HCT116 (cell line): Measurements from ENCODE around the gene HCRTR1. TPM values are rescaled to one million over a fixed set of nuclear protein-coding genes. Genes with fewer than 3 reads are reported as not detected.

Experiments
- ATAC-seq: fragments of 200-7000 bp; cut with Tn5 transposase; 2 replicates; pipeline ENCODE4 v1.9.1; 2020; ENCODE audit warnings: mild to moderate bottlenecking, moderate library complexity
- BruUV-seq: library from RNA; stranded (reverse); fragments of 400-500 nt; replicated peaks from 2 replicates; lab custom pipeline; 2021; lab: Mats Ljungman, UMichigan
- CTCF ChIA-PET: fragments of 300-600 bp; sonication (Branson Sonifier 250); formaldehyde crosslinking; loops from one replicate; lab custom pipeline; 2021; ENCODE audit warnings: antibody characterized with exemption; lab: Charles Lee
- POLR2A ChIA-PET: fragments of 300-600, 350-600 bp; sonication (Branson Sonifier 250); formaldehyde crosslinking; loops from one replicate; lab custom pipeline; 2021; ENCODE audit warnings: antibody characterized with exemption; lab: Charles Lee
- RAD21 ChIA-PET, 2 experiments: fragments of 300-600 bp; sonication (Branson Sonifier 250); formaldehyde crosslinking; loops; one replicate each; lab custom pipeline; 2023; ENCODE audit warnings: low total read pairs in 2 of 2; ENCODE audit not compliant: uncharacterized antibody in 2 of 2, unreplicated experiment in 2 of 2, low non-redundant PET in 1 of 2; lab: Charles Lee
- DNase-seq: peaks from one replicate; pipeline ENCODE4 v3.0.0-alpha.2; 2010; ENCODE audit warnings: low read depth, low spot score
- H2AFZ ChIP-seq: fragments of 200-600 bp; shearing (Covaris generic), sonication (generic); 2 replicates; pipeline ENCODE4 v1.6.1; 2017; ENCODE audit warnings: low read depth, mixed run types, mixed read lengths, antibody characterized with exemption, low read length; ENCODE audit not compliant: poor library complexity, severe bottlenecking
- H3K27ac ChIP-seq: 2 replicates; pipeline ENCODE4 v1.5.1; 2012; ENCODE audit warnings: low read depth, low read length
- H3K27me3 ChIP-seq: fragments of 200-600 bp; sonication (generic); 2 replicates; pipeline ENCODE4 v1.6.1; 2016; ENCODE audit warnings: mixed run types, low read length, mixed read lengths; ENCODE audit not compliant: insufficient read depth
- H3K36me3 ChIP-seq, 2 experiments: fragments of 200-500 bp in 1 of 2; fragments of 200-600 bp in 1 of 2; sonication (Bioruptor generic) in 1 of 2; sonication (generic) in 1 of 2; 2 replicates each; pipeline versions ENCODE4 v1.5.1 to v1.6.1; 2014 to 2016; ENCODE audit warnings: low read length in 2 of 2, inconsistent platforms in 1 of 2, mixed read lengths in 1 of 2, mixed run types in 1 of 2; ENCODE audit not compliant: insufficient read depth in 2 of 2, control insufficient read depth in 1 of 2
- H3K4me1 ChIP-seq, 2 experiments: fragments of 200-600 bp in 1 of 2; sonication (generic) in 1 of 2; 2 replicates each; pipeline versions ENCODE4 v1.5.1 to v1.6.1; 2012 to 2017; ENCODE audit warnings: low read length in 2 of 2, inconsistent platforms in 1 of 2, mild to moderate bottlenecking in 1 of 2, mixed read lengths in 1 of 2, mixed run types in 1 of 2, moderate library complexity in 1 of 2; ENCODE audit not compliant: insufficient read depth in 2 of 2, control insufficient read depth in 1 of 2
- H3K4me2 ChIP-seq: fragments of 200-600 bp; sonication (generic); 2 replicates; pipeline ENCODE4 v1.6.1; 2017; ENCODE audit warnings: mixed run types, low read length, mixed read lengths
- H3K4me3 ChIP-seq, 2 experiments: fragments of 200-600 bp in 1 of 2; sonication (generic) in 1 of 2; replicated peaks in 1 of 2; 2 replicates each; pipeline ENCODE4 v1.5.1; 2011 to 2016; ENCODE audit warnings: low read length in 2 of 2, control low read depth in 1 of 2, low read depth in 1 of 2, mild to moderate bottlenecking in 1 of 2, mixed read lengths in 1 of 2, mixed run types in 1 of 2
- H3K79me2 ChIP-seq: fragments of 200-600 bp; sonication (generic); 2 replicates; pipeline ENCODE4 v1.6.1; 2017; ENCODE audit warnings: mild to moderate bottlenecking, mixed run types, low read length, moderate library complexity, mixed read lengths; ENCODE audit not compliant: insufficient read depth
- H3K9ac ChIP-seq: fragments of 200-600 bp; sonication (generic); 2 replicates; pipeline ENCODE4 v1.6.1; 2016; ENCODE audit warnings: low read length, mixed read lengths
- H3K9me2 ChIP-seq: fragments of 200-600 bp; sonication (generic), shearing (Covaris generic); 2 replicates; pipeline ENCODE4 v1.6.1; 2017; ENCODE audit warnings: mixed run types, mild to moderate bottlenecking, moderate library complexity; ENCODE audit not compliant: insufficient read depth
- H3K9me3 ChIP-seq, 2 experiments: fragments of 200-500 bp in 1 of 2; fragments of 200-600 bp in 1 of 2; sonication (Bioruptor generic) in 1 of 2; sonication (generic) in 1 of 2; 2 replicates each; pipeline ENCODE4 v1.6.1; 2014 to 2017; ENCODE audit warnings: low read length in 2 of 2, mixed read lengths in 2 of 2, inconsistent platforms in 1 of 2, low read depth in 1 of 2, mild to moderate bottlenecking in 1 of 2, mixed run types in 1 of 2, moderate library complexity in 1 of 2; ENCODE audit not compliant: control insufficient read depth in 1 of 2, insufficient read depth in 1 of 2
- H4K20me1 ChIP-seq: fragments of 200-600 bp; sonication (generic), shearing (Covaris generic); 2 replicates; pipeline ENCODE4 v1.6.1; 2017; ENCODE audit warnings: mixed run types, mild to moderate bottlenecking, moderate library complexity; ENCODE audit not compliant: insufficient read depth
- CEBPB ChIP-seq: IDR thresholded peaks from 2 replicates; pipeline ENCODE4 v1.6.1; 2012; ENCODE audit warnings: low read depth
- ELF1 ChIP-seq: IDR thresholded peaks from 2 replicates; pipeline ENCODE4 v1.6.1; 2012; ENCODE audit warnings: low read depth, borderline replicate concordance
- EZH2phosphoT487 ChIP-seq: fragments of 200-600 bp; IDR thresholded peaks from 2 replicates; pipeline ENCODE4 v1.6.1; 2018; ENCODE audit warnings: antibody characterized with exemption, borderline replicate concordance
- POLR2AphosphoS5 ChIP-seq: IDR thresholded peaks from 2 replicates; pipeline ENCODE4 v1.6.1; 2011; ENCODE audit warnings: mild to moderate bottlenecking, low read depth, low read length, moderate library complexity
- SP1 ChIP-seq: IDR thresholded peaks from 2 replicates; pipeline ENCODE4 v1.6.1; 2012; ENCODE audit warnings: low read depth
- ZBTB33 ChIP-seq: IDR thresholded peaks from 2 replicates; pipeline ENCODE4 v1.6.1; 2011; ENCODE audit warnings: mild to moderate bottlenecking, low read length, moderate library complexity; ENCODE audit not compliant: insufficient replicate concordance; ENCODE audit errors: extremely low read depth
- ZFX ChIP-seq: fragments of 450-650 bp; IDR thresholded peaks from 2 replicates; pipeline ENCODE4 v1.6.1; 2017
- intact Hi-C: fragments of 100-400 bp; cut with micrococcal nuclease; formaldehyde crosslinking; loops from 2 replicates; pipeline ENCODE4 v1.10.0; 2022
- total RNA-seq: library from RNA; stranded (reverse); gene quantifications from one replicate; pipeline ENCODE4 v1.2.1, GENCODE V29; 2021; ENCODE audit not compliant: unreplicated experiment

HCRTR1 gene
- total RNA-seq, 1 experiment from 2014 or later = not detected

GRCh38 chr1:31621847-31622730 lies 4.6 kb downstream of the HCRTR1 start:
- H3K4me1 ChIP-seq = no peaks in the 10 kb centered on the region; a peak in 1 of 4 replicates
- no peaks in the 10 kb centered on the region for H3K9me2 ChIP-seq
- H3K4me3 ChIP-seq = no peak overlapping the region
- ATAC-seq (no peak), DNase-seq (no peak)
- H4K20me1 ChIP-seq = no peaks in the 10 kb centered on the region
- H3K27ac ChIP-seq = no peak overlapping the region
- no peak overlapping the region for H3K9ac ChIP-seq
- RAD21 ChIA-PET = no interaction called here
- BruUV-seq = no TSS peak
- intact Hi-C loops = no loop called here
- no peak overlapping the region for H2AFZ ChIP-seq
- no peaks in the 10 kb centered on the region for H3K27me3 ChIP-seq
- H3K4me2 ChIP-seq = no peak overlapping the region
- TF ChIP-seq CEBPB (no peak), POLR2AphosphoS5 (no peak), EZH2phosphoT487 (no peak), ZFX (no peak), ZBTB33 (no peak), ELF1 (no peak), SP1 (no peak)
- no peaks in the 10 kb centered on the region for H3K9me3 ChIP-seq
- H3K79me2 ChIP-seq = no peaks in the 10 kb centered on the region
- POLR2A ChIA-PET = no interaction called here
- CTCF ChIA-PET = interaction anchor here (1.8 kb wide), 1 partner anchor 11 kb away, joined by 4 read pairs; no protein-coding TSS in a partner anchor
- H3K36me3 ChIP-seq = no peaks in the 10 kb centered on the region
